ENCODE results near the gene CMTM8. TPM values are rescaled to one million over a fixed set of nuclear protein-coding genes. Genes with fewer than 3 reads are reported as not detected.
"Not testable (repeated sequence)": the region's sequence is repeated elsewhere in the genome, so short reads cannot be mapped to it uniquely, and the experiment has no call there.

The CMTM8 gene
- total RNA-seq, 1 donor from 2014 or later, result 5.6 TPM

- DNase-seq (ENCODE audit: extremely low read depth, low read depth, low spot score), result no peak
Observed at GRCh38 chr3:32373276-32373675, 134.8 kb downstream of the CMTM8 start.

- no peak for DNase-seq (ENCODE audit: extremely low read depth, low read depth, low spot score)
Observed at GRCh38 chr3:32373844-32374243, 135.4 kb downstream of the CMTM8 start.

GRCh38 chr3:32374788-32375595 is 136.5 kb downstream of the CMTM8 start:
- peak; percentile 72 for DNase-seq (ENCODE audit: extremely low read depth, low read depth, low spot score)

- no peak for DNase-seq (ENCODE audit: extremely low read depth, low read depth, low spot score)
Observed at GRCh38 chr3:32375596-32375930, 137.1 kb downstream of the CMTM8 start.

- no peak for DNase-seq (ENCODE audit: extremely low read depth, low read depth, low spot score)
Observed at GRCh38 chr3:32376115-32376514, 137.6 kb downstream of the CMTM8 start.

- no peak for DNase-seq (ENCODE audit: extremely low read depth, low read depth, low spot score)
Observed at GRCh38 chr3:32379831-32380500, 141.5 kb downstream of the CMTM8 start.

GRCh38 chr3:32381922-32382321 is 143.4 kb downstream of the CMTM8 start:
- DNase-seq (ENCODE audit: extremely low read depth, low read depth, low spot score), result no peak

GRCh38 chr3:32383136-32383711 is 144.7 kb downstream of the CMTM8 start:
- DNase-seq (ENCODE audit: extremely low read depth, low read depth, low spot score), result no peak

GRCh38 chr3:32384938-32385337 is 146.5 kb downstream of the CMTM8 start:
- DNase-seq (ENCODE audit: extremely low read depth, low read depth, low spot score), result no peak

- DNase-seq (ENCODE audit: extremely low read depth, low read depth, low spot score), result no peak
Observed at GRCh38 chr3:32387512-32387911, 149.0 kb downstream of the CMTM8 start.

GRCh38 chr3:32389577-32389976 is 151.1 kb downstream of the CMTM8 start:
- not testable (repeated sequence) for DNase-seq (ENCODE audit: extremely low read depth, low read depth, low spot score)

- no peak for DNase-seq (ENCODE audit: extremely low read depth, low read depth, low spot score)
Observed at GRCh38 chr3:32391643-32392535, 153.4 kb downstream of the CMTM8 start, which contains the start of gene CMTM7. TSS of gene CMTM7 (plus strand) at chr3:32391853. CDS start at chr3:32391907, 54 bp downstream.

GRCh38 chr3:32392536-32393302 is 154.2 kb downstream of the CMTM8 start:
- DNase-seq (ENCODE audit: extremely low read depth, low read depth, low spot score), result no peak

GRCh38 chr3:32395496-32395895 is 157.0 kb downstream of the CMTM8 start:
- no peak for DNase-seq (ENCODE audit: extremely low read depth, low read depth, low spot score)

GRCh38 chr3:32397941-32398340 is 159.5 kb downstream of the CMTM8 start:
- DNase-seq (ENCODE audit: extremely low read depth, low read depth, low spot score), result no peak

GRCh38 chr3:32398531-32398930 is 160.1 kb downstream of the CMTM8 start:
- no peak for DNase-seq (ENCODE audit: extremely low read depth, low read depth, low spot score)

GRCh38 chr3:32399030-32399620 is 160.6 kb downstream of the CMTM8 start:
- no peak for DNase-seq (ENCODE audit: extremely low read depth, low read depth, low spot score)

- DNase-seq (ENCODE audit: extremely low read depth, low read depth, low spot score), result no peak
Observed at GRCh38 chr3:32401126-32401525, 162.6 kb downstream of the CMTM8 start.

- DNase-seq (ENCODE audit: extremely low read depth, low read depth, low spot score), result no peak
Observed at GRCh38 chr3:32401556-32402081, 163.1 kb downstream of the CMTM8 start.
